ENCODE measurements around the gene FUS.

- TF ChIP-seq POLR2A (IDR thresholded peaks at IDR 0.05), result no peak
- TF ChIP-seq CTCF (IDR thresholded peaks at IDR 0.05 in 8 of 11, conservative IDR thresholded peaks at IDR 0.05 in 3 of 11), result no peak
- TF ChIP-seq POLR2AphosphoS5 (IDR thresholded peaks at IDR 0.05), result no peak
Observed at GRCh38 chr16:31143694-31144148, 36.2 kb upstream of the FUS start.
